HG03064 (cell line): ENCODE measurements around the gene POU6F2.

Experiments used
- ATAC-seq: cut with Tn5 transposase; IDR thresholded peaks from one replicate; pipeline ENCODE4 v1.9.1; 2021; ENCODE audit warnings: low read depth; ENCODE audit not compliant: unreplicated experiment

POU6F2 gene

GRCh38 chr7:39233851-39234529, 256.3 kb downstream of the POU6F2 start:
- no peak for ATAC-seq

- ATAC-seq, result no peak
These were observed 260.6 kb downstream of the POU6F2 start for GRCh38 chr7:39238234-39238869.

- no peak for ATAC-seq
These were observed 263.2 kb downstream of the POU6F2 start for GRCh38 chr7:39240864-39241263.

- no peak for ATAC-seq
These were observed 269.9 kb downstream of the POU6F2 start for GRCh38 chr7:39247576-39247975.

GRCh38 chr7:39248041-39248691, 270.5 kb downstream of the POU6F2 start:
- ATAC-seq, result no peak

- ATAC-seq, result no peak
These were observed 271.0 kb downstream of the POU6F2 start for GRCh38 chr7:39248692-39249090.

- no peak for ATAC-seq
These were observed 272.0 kb downstream of the POU6F2 start for GRCh38 chr7:39249635-39250152.

GRCh38 chr7:39252916-39253315, 275.2 kb downstream of the POU6F2 start:
- no peak for ATAC-seq

GRCh38 chr7:39259391-39260003, 281.8 kb downstream of the POU6F2 start:
- ATAC-seq, result no peak

GRCh38 chr7:39260279-39260844, 282.7 kb downstream of the POU6F2 start:
- ATAC-seq, result no peak

- ATAC-seq, result no peak
These were observed 284.1 kb downstream of the POU6F2 start for GRCh38 chr7:39261771-39262170.

- no peak for ATAC-seq
These were observed 288.2 kb downstream of the POU6F2 start for GRCh38 chr7:39265641-39266591.

GRCh38 chr7:39269034-39269433, 291.3 kb downstream of the POU6F2 start:
- no peak for ATAC-seq

GRCh38 chr7:39270018-39270417, 292.3 kb downstream of the POU6F2 start:
- no peak for ATAC-seq

- ATAC-seq, result no peak
These were observed 293.7 kb downstream of the POU6F2 start for GRCh38 chr7:39271402-39271801.

GRCh38 chr7:39272111-39272510, 294.4 kb downstream of the POU6F2 start:
- no peak for ATAC-seq

- no peak for ATAC-seq
These were observed 295.0 kb downstream of the POU6F2 start for GRCh38 chr7:39272691-39273090.

- no peak for ATAC-seq
These were observed 302.6 kb downstream of the POU6F2 start for GRCh38 chr7:39280337-39280736.

GRCh38 chr7:39285256-39285655, 307.5 kb downstream of the POU6F2 start:
- no peak for ATAC-seq

- ATAC-seq, result no peak
These were observed 310.6 kb downstream of the POU6F2 start for GRCh38 chr7:39288303-39288702.
